IMR-90 (cell line): ENCODE measurements around the gene CANX.

Experiments used
- BHLHE40 ChIP-seq: fragments of 150-350 bp; IDR thresholded peaks from 2 replicates; pipeline ENCODE4 v1.6.1; 2016; ENCODE audit warnings: mild to moderate bottlenecking, low read depth, low read length
- CEBPB ChIP-seq: IDR thresholded peaks from 2 replicates; pipeline ENCODE4 v1.6.1; 2012; ENCODE audit warnings: low read depth, low read length, improper control_type of control experiment
- CHD1 ChIP-seq: IDR thresholded peaks from 2 replicates; pipeline ENCODE4 v1.6.1; 2012; ENCODE audit warnings: low read depth, low read length, improper control_type of control experiment
- CTCF ChIP-seq: conservative IDR thresholded peaks from 2 replicates; pipeline ENCODE4 v1.5.1; 2012; ENCODE audit warnings: mild to moderate bottlenecking, low read depth, low read length, improper control_type of control experiment
- ELK1 ChIP-seq: fragments of 150-350 bp; IDR thresholded peaks from 2 replicates; pipeline ENCODE4 v1.6.1; 2016; ENCODE audit warnings: low read depth, mild to moderate bottlenecking, low read length, moderate library complexity, borderline replicate concordance
- FOS ChIP-seq: fragments of 150-350 bp; IDR thresholded peaks from 2 replicates; pipeline ENCODE4 v1.6.1; 2016; ENCODE audit warnings: low read depth, low read length
- MAFK ChIP-seq: IDR thresholded peaks from 2 replicates; pipeline ENCODE4 v1.6.1; 2012; ENCODE audit warnings: low read depth, low read length, improper control_type of control experiment
- MXI1 ChIP-seq: IDR thresholded peaks from 2 replicates; pipeline ENCODE4 v1.6.1; 2012; ENCODE audit warnings: low read depth, mild to moderate bottlenecking, low read length, moderate library complexity, borderline replicate concordance
- POLR2A ChIP-seq: IDR thresholded peaks from 2 replicates; pipeline ENCODE4 v1.6.1; 2012; ENCODE audit warnings: mild to moderate bottlenecking, low read depth, low read length
- RAD21 ChIP-seq: IDR thresholded peaks from 2 replicates; pipeline ENCODE4 v1.6.1; 2012; ENCODE audit warnings: low read length, improper control_type of control experiment
- RCOR1 ChIP-seq: IDR thresholded peaks from 2 replicates; pipeline ENCODE4 v1.6.1; 2012; ENCODE audit warnings: mild to moderate bottlenecking, low read length, improper control_type of control experiment; ENCODE audit not compliant: insufficient replicate concordance
- USF2 ChIP-seq: fragments of 150-350 bp; IDR thresholded peaks from 2 replicates; pipeline ENCODE4 v1.6.1; 2017; ENCODE audit warnings: mild to moderate bottlenecking, antibody characterized with exemption, low read length, low read depth

GRCh38 chr5:179720222-179720621 is 21.5 kb downstream of the CANX start:
- no peak for TF ChIP-seq CTCF
- no peak for TF ChIP-seq CHD1
- TF ChIP-seq POLR2A = no peak
- no peak for TF ChIP-seq RAD21
- no peak for TF ChIP-seq CEBPB
- no peak for TF ChIP-seq MXI1
- no peak for TF ChIP-seq BHLHE40
- TF ChIP-seq RCOR1 = no peak
- no peak for TF ChIP-seq ELK1
- no peak for TF ChIP-seq MAFK
- TF ChIP-seq FOS = no peak
- no peak for TF ChIP-seq USF2
